A549 (cell line): ENCODE results near the gene NNT. TPM values are rescaled to one million over a fixed set of nuclear protein-coding genes. Genes with fewer than 3 reads are reported as not detected.
A peak's percentile ranks its signal among the peaks of the same experiment; 100 is the strongest.
"Not testable (repeated sequence)": the region's sequence is repeated elsewhere in the genome, so short reads cannot be mapped to it uniquely, and the experiment has no call there.

ENCODE experiments used
- ATAC-seq, 2 experiments: fragments of 200-7000 bp in 1 of 2; fragments of >200 bp in 1 of 2; cut with Nextera tagmentation in 1 of 2; cut with Tn5 transposase in 1 of 2; 3 replicates each; pipeline versions ENCODE4 v1.8.0 to v1.9.1; 2018 to 2020; ENCODE audit warnings: mild to moderate bottlenecking in 1 of 2, moderate library complexity in 1 of 2
- CTCF ChIA-PET: fragments of 300-600 bp; sonication (Branson Sonifier 250); formaldehyde crosslinking; extraction: SDS; loops from one replicate; lab custom pipeline; 2021; ENCODE audit warnings: antibody characterized with exemption, inconsistent platforms; lab: Yijun Ruan, JAX
- POLR2A ChIA-PET: fragments of 350-600 bp; formaldehyde crosslinking; extraction: SDS; loops from one replicate; lab custom pipeline; 2021; ENCODE audit warnings: antibody characterized with exemption, inconsistent platforms; lab: Yijun Ruan, JAX
- DNase-seq, 2 experiments: peaks; one replicate each; pipeline versions ENCODE4 v3.0.0 to v3.0.0-alpha.2; 2011 to 2016; ENCODE audit warnings: low read depth in 1 of 2, low spot score in 1 of 2
- FAIRE-seq: peaks from 2 replicates; lab custom pipeline; 2011; peaks lifted over from hg19 to GRCh38; lab: Jason Lieb, UNC
- H3K27ac ChIP-seq, 2 experiments: fragments of >200 bp; sonication (Bioruptor Twin); formaldehyde crosslinking; 3 replicates each; pipeline ENCODE4 v1.5.1; 2016 to 2017
- H3K4me1 ChIP-seq: fragments of >200 bp; sonication (Bioruptor Twin); formaldehyde crosslinking; 3 replicates; pipeline ENCODE4 v1.6.1; 2016
- H3K4me2 ChIP-seq: fragments of >200 bp; sonication (Bioruptor Twin); formaldehyde crosslinking; 3 replicates; pipeline ENCODE4 v1.6.1; 2016
- H3K4me3 ChIP-seq: fragments of >200 bp; sonication (Bioruptor Twin); formaldehyde crosslinking; 3 replicates; pipeline ENCODE4 v1.5.1; 2016
- H3K9me3 ChIP-seq: fragments of >200 bp; sonication (Bioruptor Twin); formaldehyde crosslinking; 3 replicates; pipeline ENCODE4 v1.6.1; 2016
- E2F6 ChIP-seq: IDR thresholded peaks from 2 replicates; pipeline ENCODE4 v1.6.1; 2012; ENCODE audit warnings: low read depth, borderline replicate concordance
- HOXA7 ChIP-seq: fragments of 250-450 bp; sonication (Bioruptor Pico); IDR thresholded peaks from 2 replicates; pipeline ENCODE4 v1.5.0; 2020; ENCODE audit warnings: mild to moderate bottlenecking, moderate library complexity
- HOXB5 ChIP-seq: fragments of 250-450 bp; sonication (Bioruptor Pico); IDR thresholded peaks from 2 replicates; pipeline ENCODE4 v1.5.0; 2020; ENCODE audit warnings: mild to moderate bottlenecking, moderate library complexity
- JUN ChIP-seq, 2 experiments: fragments of >200 bp; sonication (Bioruptor Twin); formaldehyde crosslinking; IDR thresholded peaks; 2 replicates in 1 of 2; 3 replicates in 1 of 2; pipeline ENCODE4 v1.6.1; 2016 to 2017
- JUNB ChIP-seq: fragments of >200 bp; sonication (Bioruptor Twin); formaldehyde crosslinking; IDR thresholded peaks from 2 replicates; pipeline ENCODE4 v1.6.1; 2016
- MYC ChIP-seq: IDR thresholded peaks from 2 replicates; pipeline ENCODE4 v1.6.1; 2012; ENCODE audit warnings: mild to moderate bottlenecking, inconsistent platforms, low read length, improper control_type of control experiment, borderline replicate concordance
- PHF8 ChIP-seq: fragments of 200-600 bp; sonication (generic); IDR thresholded peaks from 2 replicates; pipeline ENCODE4 v1.6.1; 2016; ENCODE audit warnings: low read depth, mild to moderate bottlenecking, antibody characterized with exemption, moderate library complexity, borderline replicate concordance
- POLR2A ChIP-seq: IDR thresholded peaks from 2 replicates; pipeline ENCODE4 v1.6.1; 2012; ENCODE audit warnings: mild to moderate bottlenecking, low read length
- RARB ChIP-seq: fragments of 250-450 bp; sonication (Bioruptor Pico); IDR thresholded peaks from 2 replicates; pipeline ENCODE4 v1.8.0; 2021; ENCODE audit warnings: mild to moderate bottlenecking, moderate library complexity
- RNF2 ChIP-seq: fragments of 200-600 bp; sonication (generic); IDR thresholded peaks from 2 replicates; pipeline ENCODE4 v1.6.1; 2016; ENCODE audit warnings: low read depth, mild to moderate bottlenecking, antibody characterized with exemption, moderate library complexity, borderline replicate concordance
- SMC3 ChIP-seq: fragments of >200 bp; sonication (Bioruptor Twin); formaldehyde crosslinking; IDR thresholded peaks from 3 replicates; pipeline ENCODE4 v1.6.1; 2018; ENCODE audit warnings: inconsistent platforms
- ZC3H11A ChIP-seq: fragments of 450-650 bp; IDR thresholded peaks from 2 replicates; pipeline ENCODE4 v1.6.1; 2014; ENCODE audit warnings: antibody characterized with exemption, mild to moderate bottlenecking
- ZFP36 ChIP-seq: fragments of 450-650 bp; IDR thresholded peaks from 2 replicates; pipeline ENCODE4 v1.6.1; 2014; ENCODE audit warnings: borderline replicate concordance; ENCODE audit not compliant: partially characterized antibody
- WGBS: methylation state at CpG from one replicate; pipeline ENCODE4 v1.1.6; 2017; ENCODE audit errors: missing lambda C conversion rate; 5-methylcytosine and 5-hydroxymethylcytosine counted together
- polyA plus RNA-seq, 4 experiments: library from polyadenylated mRNA; depleted of rRNA in 3 of 4; stranded (reverse); fragments of >200 nt; fragmentation: RNase III in 1 of 4; extraction: RNeasy Plus Mini Kit Qiagen cat#74134 plus additional on column Dnase treatment in 1 of 4; gene quantifications; 2 replicates in 3 of 4; 3 replicates in 1 of 4; pipeline ENCODE4 v1.2.3, GENCODE V29; 2011 to 2017
- TF ChIP-seq, protein P1 (sequence below): fragments of 250-450 bp; sonication (Bioruptor Pico); IDR thresholded peaks from 2 replicates; pipeline ENCODE4 v1.5.0; 2020; ENCODE audit warnings: low read depth, mild to moderate bottlenecking, moderate library complexity
- TF ChIP-seq, protein P2 (sequence below): fragments of 450-650 bp; IDR thresholded peaks from 2 replicates; pipeline ENCODE4 v1.6.1; 2014; ENCODE audit warnings: antibody characterized with exemption
- TF ChIP-seq, protein P3 (sequence below): fragments of >200 bp; sonication (Bioruptor Twin); formaldehyde crosslinking; IDR thresholded peaks from 2 replicates; pipeline ENCODE4 v1.6.1; 2016
- TF ChIP-seq, protein P4 (sequence below): IDR thresholded peaks from 2 replicates; pipeline ENCODE4 v1.6.1; 2012
- TF ChIP-seq, protein P5 (sequence below): fragments of 250-450 bp; sonication (Bioruptor Pico); IDR thresholded peaks from 2 replicates; pipeline ENCODE4 v1.5.0; 2021; ENCODE audit warnings: mild to moderate bottlenecking, moderate library complexity, borderline replicate concordance
- TF ChIP-seq, protein P6 (sequence below): fragments of >200 bp; sonication (Bioruptor Twin); formaldehyde crosslinking; IDR thresholded peaks from 3 replicates; pipeline ENCODE4 v1.6.1; 2016

NNT gene
- polyA plus RNA-seq, 2 of the 4 experiments (the other 2 are of a cell fraction) = 15.2 to 35.5 TPM

- Histone ChIP-seq H3K4me3 (peak overlapping the region; percentile 93; the same call in 2 of the 3 replicates), H3K27ac (no peak overlapping the region), H3K4me1 (peaks cover 23% of the 10 kb centered on the region; the same call in 2 of the 3 replicates), H3K4me2 (peak overlapping the region; percentile 86), H3K9me3 (no peaks in the 10 kb centered on the region)
- ChIA-PET POLR2A (interaction anchor here (1.3 kb wide), 1 partner anchor 49 kb away, joined by 3 read pairs; the partner anchor contains the start of gene NNT), CTCF (interaction anchor here (2.0 kb wide), 1 partner anchor 70 kb away, joined by 7 read pairs; the partner anchor contains the start of gene TMEM267)
- DNase-seq = no peak
- no peak for FAIRE-seq
- TF ChIP-seq, protein P1, sequence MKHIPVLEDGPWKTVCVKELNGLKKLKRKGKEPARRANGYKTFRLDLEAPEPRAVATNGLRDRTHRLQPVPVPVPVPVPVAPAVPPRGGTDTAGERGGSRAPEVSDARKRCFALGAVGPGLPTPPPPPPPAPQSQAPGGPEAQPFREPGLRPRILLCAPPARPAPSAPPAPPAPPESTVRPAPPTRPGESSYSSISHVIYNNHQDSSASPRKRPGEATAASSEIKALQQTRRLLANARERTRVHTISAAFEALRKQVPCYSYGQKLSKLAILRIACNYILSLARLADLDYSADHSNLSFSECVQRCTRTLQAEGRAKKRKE (CRISPR knock-in tag) = no peak
- no peak for TF ChIP-seq E2F6
- TF ChIP-seq, all 56 proteins: peak for 0
- WGBS = 89% methylated on average over 1 of the region's 1 CpG
- no peak for ATAC-seq
Observed at GRCh38 chr5:43554497-43554896, 48.5 kb upstream of the NNT start.

- Histone ChIP-seq H3K27ac (peak overlapping the region; percentile 93 to 99), H3K9me3 (no peaks in the 10 kb centered on the region), H3K4me3 (peak overlapping the region; percentile 93), H3K4me2 (peak overlapping the region; percentile 86), H3K4me1 (peaks cover 23% of the 10 kb centered on the region; the same call in 2 of the 3 replicates)
- WGBS = 1% methylated on average over 35 of the region's 44 CpGs
- FAIRE-seq (no peak), ATAC-seq (peak; percentile 70 to 73), DNase-seq (peak; percentile 56 to 62)
- TF ChIP-seq MYC (peak; percentile 24; the same call in 1 of the 2 replicates), RNF2 (no peak), POLR2A (peak; percentile 38), PHF8 (peak; percentile 82)
- TF ChIP-seq, protein P2, sequence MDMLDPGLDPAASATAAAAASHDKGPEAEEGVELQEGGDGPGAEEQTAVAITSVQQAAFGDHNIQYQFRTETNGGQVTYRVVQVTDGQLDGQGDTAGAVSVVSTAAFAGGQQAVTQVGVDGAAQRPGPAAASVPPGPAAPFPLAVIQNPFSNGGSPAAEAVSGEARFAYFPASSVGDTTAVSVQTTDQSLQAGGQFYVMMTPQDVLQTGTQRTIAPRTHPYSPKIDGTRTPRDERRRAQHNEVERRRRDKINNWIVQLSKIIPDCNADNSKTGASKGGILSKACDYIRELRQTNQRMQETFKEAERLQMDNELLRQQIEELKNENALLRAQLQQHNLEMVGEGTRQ = peak; percentile 46
- CTCF ChIA-PET = interaction anchor here (0.5 to 1.8 kb wide), 7 partner anchors 9 to 158 kb away, joined by 3 to 6 read pairs (median 3); partner anchors contain the start of gene TMEM267
- POLR2A ChIA-PET = interaction anchor here (1.2 to 1.5 kb wide), 4 partner anchors 8 to 72 kb away, joined by 4 to 8 read pairs (median 6); partner anchors contain the start of genes C5orf34 and TMEM267
Observed at GRCh38 chr5:43555895-43556606, 46.9 kb upstream of the NNT start.

GRCh38 chr5:43556607-43556856 lies 46.4 kb upstream of the NNT start:
- DNase-seq, FAIRE-seq, H3K9me3 ChIP-seq: not testable (repeated sequence)
- H3K4me1 ChIP-seq = peaks cover 23% of the 10 kb centered on the region; the same call in 2 of the 3 replicates
- H3K27ac ChIP-seq = peak overlapping the region; percentile 93 to 99
- H3K4me2 ChIP-seq = peak overlapping the region; percentile 86; the same call in 2 of the 3 replicates
- TF ChIP-seq JUN (IDR thresholded peaks at IDR 0.05) (peak in 1 of 2 experiments; percentile 36; a peak in 1 of 5 replicates), PHF8 (peak; percentile 27; the same call in 1 of the 2 replicates)
- peak in 1 of 2 experiments; percentile 93; a peak in 4 of 6 replicates for ATAC-seq
- no CpG with 5 or more reads among the region's 30 CpGs for WGBS
- H3K4me3 ChIP-seq = peak overlapping the region; percentile 93
- CTCF ChIA-PET = interaction anchor here (0.6 to 1.8 kb wide), 5 partner anchors 9 to 72 kb away, joined by 3 to 6 read pairs (median 3); partner anchors contain the start of gene TMEM267
- POLR2A ChIA-PET = interaction anchor here (1.2 to 1.5 kb wide), 4 partner anchors 9 to 73 kb away, joined by 4 to 8 read pairs (median 6); partner anchors contain the start of genes C5orf34 and TMEM267

DNA sequence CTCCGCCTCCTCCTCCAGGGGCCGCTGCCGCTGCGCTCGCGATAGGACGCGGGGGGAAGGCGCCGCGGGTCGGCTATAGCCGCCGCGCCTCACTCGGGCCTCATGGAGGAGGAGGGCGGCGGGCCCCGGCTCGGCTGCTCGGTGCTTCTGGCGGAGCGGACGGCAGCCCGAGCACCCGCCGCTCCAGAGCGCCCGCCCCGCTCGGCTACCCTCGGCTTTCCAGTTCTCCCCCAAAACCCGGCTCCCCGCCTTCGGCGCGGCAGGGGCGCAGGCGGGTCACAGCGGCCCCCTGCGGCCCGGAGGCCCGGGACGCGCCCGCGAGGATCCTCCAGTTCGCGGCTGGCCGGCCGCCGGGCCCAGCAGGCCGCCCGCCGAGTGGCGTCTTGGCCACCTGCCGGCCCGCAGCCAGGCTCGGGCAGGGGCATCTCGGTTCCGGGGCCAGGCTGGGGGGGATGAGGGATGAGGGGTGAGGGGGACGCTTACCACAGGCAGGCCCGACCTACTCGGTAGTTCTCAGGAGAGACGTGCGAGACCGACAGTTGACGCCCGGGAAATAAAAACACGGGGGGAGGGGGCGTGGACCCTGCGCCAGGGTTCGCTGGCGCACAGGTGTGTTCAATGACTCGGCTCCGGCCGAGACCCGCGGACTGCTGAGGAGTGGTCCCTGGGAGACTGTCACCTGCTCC lies 46.0 kb upstream of the NNT start, which contains the start of gene PAIP1:
Gene PAIP1, minus strand, starts transcription at position 221 of the 686 bp plus-strand sequence. CDS start 231 bp downstream, outside the sequence.
- CTCF ChIA-PET = interaction anchor here (0.9 to 1.8 kb wide), 3 partner anchors 20 to 39 kb away, joined by 3 to 6 read pairs (median 3); no protein-coding TSS in a partner anchor
- Histone ChIP-seq H3K4me3 (peak within 1 kb of the TSS; percentile 93), H3K4me2 (peak within 1 kb of the TSS; percentile 92), H3K4me1 (peaks cover 23% of the 10 kb centered on the region; the same call in 2 of the 3 replicates), H3K27ac (peak within 1 kb of the TSS; percentile 93 to 99), H3K9me3 (no peaks in the 10 kb centered on the region)
- FAIRE-seq (no peak), DNase-seq (peak; percentile 75 to 90), ATAC-seq (peak; percentile 91 to 96)
- 0% methylated on average over 8 of the region's 79 CpGs for WGBS
- POLR2A ChIA-PET = interaction anchor here (1.3 kb wide), 2 partner anchors 9 to 16 kb away, joined by 4 to 5 read pairs; no protein-coding TSS in a partner anchor
- TF ChIP-seq JUNB = no peak
- TF ChIP-seq, protein P3, sequence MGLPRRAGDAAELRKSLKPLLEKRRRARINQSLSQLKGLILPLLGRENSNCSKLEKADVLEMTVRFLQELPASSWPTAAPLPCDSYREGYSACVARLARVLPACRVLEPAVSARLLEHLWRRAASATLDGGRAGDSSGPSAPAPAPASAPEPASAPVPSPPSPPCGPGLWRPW = no peak
- TF ChIP-seq RARB (CRISPR knock-in tag) = no peak
- TF ChIP-seq, protein P4, sequence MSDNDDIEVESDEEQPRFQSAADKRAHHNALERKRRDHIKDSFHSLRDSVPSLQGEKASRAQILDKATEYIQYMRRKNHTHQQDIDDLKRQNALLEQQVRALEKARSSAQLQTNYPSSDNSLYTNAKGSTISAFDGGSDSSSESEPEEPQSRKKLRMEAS = peak; percentile 70
- 0 out of 2 replicates have a peak, but pooled peaks have one; percentile 32 for TF ChIP-seq HOXB5
- TF ChIP-seq SMC3 = peak; percentile 23; the same call in 1 of the 3 replicates
- no peak for TF ChIP-seq HOXA7
- no peak for TF ChIP-seq ZC3H11A
- TF ChIP-seq, protein P5, sequence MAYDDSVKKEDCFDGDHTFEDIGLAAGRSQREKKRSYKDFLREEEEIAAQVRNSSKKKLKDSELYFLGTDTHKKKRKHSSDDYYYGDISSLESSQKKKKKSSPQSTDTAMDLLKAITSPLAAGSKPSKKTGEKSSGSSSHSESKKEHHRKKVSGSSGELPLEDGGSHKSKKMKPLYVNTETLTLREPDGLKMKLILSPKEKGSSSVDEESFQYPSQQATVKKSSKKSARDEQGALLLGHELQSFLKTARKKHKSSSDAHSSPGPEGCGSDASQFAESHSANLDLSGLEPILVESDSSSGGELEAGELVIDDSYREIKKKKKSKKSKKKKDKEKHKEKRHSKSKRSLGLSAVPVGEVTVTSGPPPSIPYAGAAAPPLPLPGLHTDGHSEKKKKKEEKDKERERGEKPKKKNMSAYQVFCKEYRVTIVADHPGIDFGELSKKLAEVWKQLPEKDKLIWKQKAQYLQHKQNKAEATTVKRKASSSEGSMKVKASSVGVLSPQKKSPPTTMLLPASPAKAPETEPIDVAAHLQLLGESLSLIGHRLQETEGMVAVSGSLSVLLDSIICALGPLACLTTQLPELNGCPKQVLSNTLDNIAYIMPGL (CRISPR knock-in tag) = peak; percentile 95
- peak; percentile 43 for TF ChIP-seq POLR2A
- TF ChIP-seq ZFP36 = no peak
- TF ChIP-seq, protein P6, sequence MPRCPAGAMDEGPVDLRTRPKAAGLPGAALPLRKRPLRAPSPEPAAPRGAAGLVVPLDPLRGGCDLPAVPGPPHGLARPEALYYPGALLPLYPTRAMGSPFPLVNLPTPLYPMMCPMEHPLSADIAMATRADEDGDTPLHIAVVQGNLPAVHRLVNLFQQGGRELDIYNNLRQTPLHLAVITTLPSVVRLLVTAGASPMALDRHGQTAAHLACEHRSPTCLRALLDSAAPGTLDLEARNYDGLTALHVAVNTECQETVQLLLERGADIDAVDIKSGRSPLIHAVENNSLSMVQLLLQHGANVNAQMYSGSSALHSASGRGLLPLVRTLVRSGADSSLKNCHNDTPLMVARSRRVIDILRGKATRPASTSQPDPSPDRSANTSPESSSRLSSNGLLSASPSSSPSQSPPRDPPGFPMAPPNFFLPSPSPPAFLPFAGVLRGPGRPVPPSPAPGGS = peak; percentile 84
